Gastroesophageal sphincter (tissue), 4 donors: Measurements from ENCODE around the gene HBS1L. TPM values are rescaled to one million over a fixed set of nuclear protein-coding genes. Genes with fewer than 3 reads are reported as not detected.

Source experiments
- ATAC-seq: fragments of 150-250 bp; one replicate; pipeline ENCODE4 v1.9.1; 2016; ENCODE audit warnings: mild to moderate bottlenecking, moderate library complexity
- H3K27ac ChIP-seq, 4 donors: fragments of 200-600 bp; sonication (generic) in 3 of 4; 1 replicate in 3 of 4; 2 replicates in 1 of 4; pipeline ENCODE4 v1.5.1; 2016 to 2019
- H3K27me3 ChIP-seq: fragments of 200-600 bp; sonication (generic); one replicate; pipeline ENCODE4 v1.5.1; 2019
- H3K36me3 ChIP-seq, 2 donors: fragments of 200-600 bp; sonication (generic); one replicate each; pipeline ENCODE4 v1.5.1; 2019; ENCODE audit warnings: control low read depth in 1 of 2
- H3K4me1 ChIP-seq, 3 donors: fragments of 200-600 bp; sonication (generic); 1 replicate in 2 of 3; 2 replicates in 1 of 3; pipeline ENCODE4 v1.5.1; 2016 to 2019; ENCODE audit warnings: control low read depth in 2 of 3
- H3K4me3 ChIP-seq, 2 donors: fragments of 200-600 bp; sonication (generic); one replicate each; pipeline ENCODE4 v1.5.1; 2019; ENCODE audit warnings: mild to moderate bottlenecking in 1 of 2, moderate library complexity in 1 of 2
- H3K9me3 ChIP-seq, 3 donors: fragments of 200-600 bp; sonication (generic); one replicate each; pipeline ENCODE4 v1.5.1; 2017 to 2019; ENCODE audit warnings: control low read depth in 2 of 3
- CTCF ChIP-seq, 4 experiments: fragments of 200-600 bp in 2 of 4; fragments of 450-650 bp in 2 of 4; sonication (generic) in 1 of 4; IDR thresholded peaks; one replicate each; pipeline ENCODE4 v1.5.1; 2017 to 2019; ENCODE audit warnings: antibody characterized with exemption in 4 of 4, mild to moderate bottlenecking in 2 of 4, moderate library complexity in 2 of 4
- EP300 ChIP-seq: sonication (generic); formaldehyde crosslinking; IDR thresholded peaks from one replicate; pipeline ENCODE4 v1.6.1; 2017; ENCODE audit warnings: antibody characterized with exemption, mild to moderate bottlenecking
- POLR2A ChIP-seq, 2 donors: fragments of 450-650 bp; IDR thresholded peaks; one replicate each; pipeline ENCODE4 v1.6.1; 2017; ENCODE audit warnings: antibody characterized with exemption in 2 of 2, mild to moderate bottlenecking in 2 of 2, moderate library complexity in 1 of 2
- POLR2AphosphoS5 ChIP-seq: sonication (generic); formaldehyde crosslinking; IDR thresholded peaks from one replicate; pipeline ENCODE4 v1.6.1; 2017; ENCODE audit warnings: antibody characterized with exemption
- WGBS, 2 donors: methylation state at CpG; one replicate each; pipeline ENCODE4 v1.1.5; 2018; ENCODE audit warnings: low coverage in 1 of 2; 5-methylcytosine and 5-hydroxymethylcytosine counted together
- total RNA-seq, 4 donors: library from RNA; depleted of rRNA; stranded (reverse); fragments of >200 nt; gene quantifications; one replicate each; pipeline ENCODE4 v1.1.0, GENCODE V29; 2016

Gene HBS1L
- total RNA-seq, 4 donors from 2014 or later, result 56.5 to 159 (median 67.6) TPM

- Histone ChIP-seq H3K4me3 (no peak overlapping the region), H3K4me1 (no peaks in the 10 kb centered on the region), H3K27me3 (peaks cover 5% of the 10 kb centered on the region), H3K27ac (no peak overlapping the region), H3K36me3 (no peaks in the 10 kb centered on the region), H3K9me3 (no peaks in the 10 kb centered on the region)
- ATAC-seq, result no peak
- WGBS, 2 donors, result 60 to 62% methylated on average over 3 of the region's 3 CpGs
- TF ChIP-seq POLR2A (IDR thresholded peaks at IDR 0.05) (no peak), EP300 (no peak), CTCF (IDR thresholded peaks at IDR 0.05) (no peak), POLR2AphosphoS5 (no peak)
Observed at GRCh38 chr6:135095716-135096115, 41.1 kb upstream of the HBS1L start.

GRCh38 chr6:135094403-135094821 is 39.8 kb upstream of the HBS1L start:
- no peaks in the 10 kb centered on the region for H3K9me3 ChIP-seq
- no peaks in the 10 kb centered on the region for H3K36me3 ChIP-seq
- H3K27me3 ChIP-seq, result no peaks in the 10 kb centered on the region
- TF ChIP-seq EP300 (no peak), POLR2A (IDR thresholded peaks at IDR 0.05) (no peak), CTCF (IDR thresholded peaks at IDR 0.05) (no peak), POLR2AphosphoS5 (no peak)
- no peak overlapping the region for H3K4me3 ChIP-seq
- H3K4me1 ChIP-seq, result no peaks in the 10 kb centered on the region
- ATAC-seq, result no peak
- WGBS, 2 donors, result 69 to 80% methylated on average over 1 of the region's 1 CpG
- H3K27ac ChIP-seq, result no peak overlapping the region

GRCh38 chr6:135093578-135093977 is 39.0 kb upstream of the HBS1L start:
- Histone ChIP-seq H3K9me3 (no peaks in the 10 kb centered on the region), H3K4me1 (no peaks in the 10 kb centered on the region), H3K27me3 (no peaks in the 10 kb centered on the region), H3K36me3 (no peaks in the 10 kb centered on the region), H3K27ac (no peak overlapping the region), H3K4me3 (no peak overlapping the region)
- ATAC-seq, result no peak
- no peak for TF ChIP-seq CTCF (IDR thresholded peaks at IDR 0.05)
- TF ChIP-seq POLR2AphosphoS5, result no peak
- TF ChIP-seq POLR2A (IDR thresholded peaks at IDR 0.05), result no peak
- no peak for TF ChIP-seq EP300
- 58 to 70% methylated on average over 5 of the region's 5 CpGs for WGBS, 2 donors

- TF ChIP-seq CTCF (IDR thresholded peaks at IDR 0.05) (no peak), POLR2AphosphoS5 (no peak), POLR2A (IDR thresholded peaks at IDR 0.05) (no peak), EP300 (no peak)
Observed at GRCh38 chr6:135092724-135093123, 38.1 kb upstream of the HBS1L start.

GRCh38 chr6:135090819-135091218 is 36.2 kb upstream of the HBS1L start:
- Histone ChIP-seq H3K4me3 (no peak overlapping the region), H3K9me3 (no peaks in the 10 kb centered on the region), H3K36me3 (no peaks in the 10 kb centered on the region), H3K4me1 (no peaks in the 10 kb centered on the region), H3K27ac (no peak overlapping the region), H3K27me3 (no peaks in the 10 kb centered on the region)
- TF ChIP-seq EP300 (no peak), CTCF (IDR thresholded peaks at IDR 0.05) (no peak), POLR2A (IDR thresholded peaks at IDR 0.05) (no peak), POLR2AphosphoS5 (no peak)
- no peak for ATAC-seq
- WGBS, 2 donors, result 86 to 100% methylated on average over 1 to 2 of the region's 2 CpGs

More at GRCh38 chr6:135092724-135093123, 38.1 kb upstream of the HBS1L start:
- no peak overlapping the region for H3K4me3 ChIP-seq
- no peaks in the 10 kb centered on the region for H3K27me3 ChIP-seq
- H3K9me3 ChIP-seq, result no peaks in the 10 kb centered on the region
- ATAC-seq, result no peak
- no peaks in the 10 kb centered on the region for H3K4me1 ChIP-seq
- no peaks in the 10 kb centered on the region for H3K36me3 ChIP-seq
- 76 to 88% methylated on average over 3 of the region's 3 CpGs for WGBS, 2 donors
- H3K27ac ChIP-seq, result no peak overlapping the region
